NCI-H2171 treated with DMSO at 0.1 percent for 48 hours (cell line): Measurements from ENCODE around the gene RIPOR3.
"Not testable (repeated sequence)": the region's sequence is repeated elsewhere in the genome, so short reads cannot be mapped to it uniquely, and the experiment has no call there.

Experiments
- DNase-seq: peaks from one replicate; lab custom pipeline; 2025; lab: John Stamatoyannopoulos, UW

RIPOR3 gene

GRCh38 chr20:50655311-50655880 is 35.9 kb downstream of the RIPOR3 start:
- no peak for DNase-seq

GRCh38 chr20:50654904-50655303 is 36.4 kb downstream of the RIPOR3 start:
- no peak for DNase-seq

GRCh38 chr20:50652702-50653294 is 38.5 kb downstream of the RIPOR3 start:
- DNase-seq, result no peak

GRCh38 chr20:50651676-50652075 is 39.7 kb downstream of the RIPOR3 start:
- DNase-seq, result no peak

- DNase-seq, result no peak
Observed at GRCh38 chr20:50649590-50649989, 41.8 kb downstream of the RIPOR3 start.

GRCh38 chr20:50648651-50649050 is 42.7 kb downstream of the RIPOR3 start:
- DNase-seq, result no peak

- DNase-seq, result no peak
Observed at GRCh38 chr20:50646483-50646996, 44.8 kb downstream of the RIPOR3 start.

GRCh38 chr20:50645253-50646068 is 45.9 kb downstream of the RIPOR3 start:
- DNase-seq, result no peak

- peak; percentile 17 for DNase-seq
Observed at GRCh38 chr20:50642288-50642803, 49.0 kb downstream of the RIPOR3 start.

- not testable (repeated sequence) for DNase-seq
Observed at GRCh38 chr20:50641625-50642287, 49.6 kb downstream of the RIPOR3 start.

GRCh38 chr20:50639971-50640711 is 51.2 kb downstream of the RIPOR3 start:
- not testable (repeated sequence) for DNase-seq

- not testable (repeated sequence) for DNase-seq
Observed at GRCh38 chr20:50638015-50638847, 53.1 kb downstream of the RIPOR3 start.

GRCh38 chr20:50636601-50637540 is 54.5 kb downstream of the RIPOR3 start:
- no peak for DNase-seq

GRCh38 chr20:50635676-50636600 is 55.4 kb downstream of the RIPOR3 start:
- DNase-seq, result peak; percentile 68

GRCh38 chr20:50635014-50635557 is 56.3 kb downstream of the RIPOR3 start:
- DNase-seq, result no peak

GRCh38 chr20:50634191-50634590 is 57.2 kb downstream of the RIPOR3 start:
- DNase-seq, result no peak

GRCh38 chr20:50633361-50633760 is 58.0 kb downstream of the RIPOR3 start:
- no peak for DNase-seq

- DNase-seq, result no peak
Observed at GRCh38 chr20:50632701-50633100, 58.6 kb downstream of the RIPOR3 start.
